ENCODE measurements around the gene ZBTB5.

Gene ZBTB5

DNA sequence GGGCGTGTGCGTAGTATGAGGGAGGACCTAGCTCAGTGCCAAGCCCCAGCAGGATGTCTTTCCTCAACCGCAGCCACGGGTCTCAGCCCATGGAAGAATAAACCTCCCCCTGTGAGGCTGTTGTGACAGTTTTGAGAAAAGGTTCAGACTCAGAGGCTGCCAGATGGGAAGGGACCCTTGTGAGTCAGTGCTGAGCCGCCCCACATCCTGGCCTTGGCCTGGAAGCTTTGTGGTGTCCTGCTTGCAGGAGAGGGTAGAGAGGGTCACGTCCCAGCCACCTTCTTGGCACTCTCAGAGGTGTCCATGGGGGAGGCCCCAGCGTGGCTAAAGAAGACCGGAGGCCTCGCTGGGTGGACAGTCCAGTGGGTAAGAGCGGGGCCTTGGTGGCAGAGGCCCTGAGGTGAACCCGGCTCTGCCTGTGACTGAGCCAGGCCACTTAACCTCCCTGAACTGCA is 39.9 kb downstream of the ZBTB5 start:
- DNase-seq (ENCODE audit: low read depth in 3 of 3, low spot score in 1 of 3) = no peak

- no peak for DNase-seq (ENCODE audit: low read depth in 3 of 3, low spot score in 1 of 3)
Observed at GRCh38 chr9:37424686-37425297, 40.5 kb downstream of the ZBTB5 start.

DNA sequence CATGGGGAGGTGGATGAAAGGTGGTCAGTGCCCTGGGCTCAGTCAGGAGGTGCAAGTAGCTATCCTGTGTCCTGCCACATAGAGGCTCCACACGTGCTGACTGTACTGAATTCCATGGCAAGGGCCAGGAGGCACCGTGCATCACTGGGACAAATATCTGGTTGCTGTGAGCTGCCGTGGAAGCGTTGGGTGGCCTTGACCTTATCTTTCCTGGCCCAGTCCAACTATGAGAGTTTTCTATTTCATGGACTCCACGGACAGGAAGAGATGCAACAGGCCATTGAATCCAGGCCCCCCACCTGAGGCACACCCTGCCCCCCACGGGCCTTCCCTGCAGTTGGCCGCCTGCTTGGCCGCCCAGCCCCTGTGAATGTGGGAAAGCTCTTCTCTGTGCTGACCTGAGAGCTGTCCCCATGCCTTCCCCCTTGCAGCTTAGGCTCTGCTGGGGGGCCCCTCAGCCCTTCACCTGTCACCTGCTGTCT is 41.0 kb downstream of the ZBTB5 start:
- no peak for DNase-seq (ENCODE audit: low read depth in 3 of 3, low spot score in 1 of 3)

DNA sequence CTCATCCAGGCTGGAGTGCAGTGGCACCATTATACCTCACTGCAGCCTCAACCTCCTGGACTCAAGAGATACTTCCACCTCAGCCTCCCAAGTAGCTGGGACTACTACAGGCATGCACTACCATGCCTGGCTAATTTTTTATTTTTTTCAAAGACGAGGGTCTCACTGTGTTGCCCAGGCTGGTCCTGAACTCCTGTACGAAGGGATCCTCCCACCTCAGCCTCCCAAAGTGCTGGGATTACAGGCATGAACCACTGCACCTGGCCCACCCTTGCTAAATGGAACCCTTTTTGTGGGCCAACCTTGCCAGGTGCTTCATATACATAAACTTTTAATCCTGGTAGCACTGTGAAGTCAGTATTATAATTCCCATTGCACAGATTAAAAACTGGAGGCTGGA is 41.7 kb downstream of the ZBTB5 start:
- DNase-seq (ENCODE audit: low read depth in 3 of 3, low spot score in 1 of 3) = no peak

DNA sequence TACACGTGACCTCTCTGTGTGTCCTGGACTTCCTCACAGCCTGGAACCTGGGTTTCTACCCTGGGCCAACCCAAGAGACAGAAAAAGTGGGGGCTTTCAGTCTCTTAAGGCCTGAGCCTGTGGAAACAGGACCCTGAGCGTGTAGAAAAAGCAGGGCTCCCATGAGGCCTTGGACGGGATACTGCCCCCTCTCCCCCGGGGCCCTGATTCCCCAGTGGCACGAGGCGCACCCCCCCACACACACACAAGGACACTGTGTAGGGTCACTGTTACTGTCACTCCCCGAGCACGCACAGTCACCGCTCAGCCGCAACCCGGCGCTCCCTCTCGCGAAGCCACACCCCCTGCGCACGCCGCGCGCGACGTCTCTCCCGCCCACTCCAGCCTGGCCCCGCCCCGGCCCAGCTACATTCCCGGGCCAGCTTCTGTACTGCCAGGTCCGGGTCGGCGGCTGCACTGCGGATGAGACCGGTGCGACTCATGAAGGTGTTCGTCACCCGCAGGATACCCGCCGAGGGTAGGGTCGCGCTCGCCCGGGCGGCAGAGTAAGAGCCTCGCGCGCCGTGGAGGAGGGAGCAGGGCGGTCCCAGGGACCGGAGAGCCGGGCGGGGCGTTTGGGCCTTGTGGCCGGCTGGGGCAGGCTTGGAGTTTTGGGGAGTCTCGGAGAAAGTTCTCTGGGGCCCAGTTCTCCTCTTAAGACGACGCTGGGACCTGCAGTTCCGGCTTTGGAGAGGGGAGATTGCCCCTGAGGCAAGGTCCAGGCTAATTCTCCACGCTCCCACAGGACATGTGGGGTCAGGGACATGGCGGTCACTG is 42.8 kb downstream of the ZBTB5 start, which contains the start of gene GRHPR:
GRHPR (plus strand) TSS at position 408 of the 816 bp plus-strand sequence; CDS start at position 463, 55 bp downstream.
- peak; percentile 63 to 86 (median 74) for DNase-seq (ENCODE audit: low read depth in 3 of 3, low spot score in 1 of 3)

GRCh38 chr9:37421914-37422288 is 43.3 kb downstream of the ZBTB5 start:
- no peak for DNase-seq (ENCODE audit: low read depth in 3 of 3, low spot score in 1 of 3)

GRCh38 chr9:37420271-37421215 is 44.7 kb downstream of the ZBTB5 start:
- DNase-seq (ENCODE audit: low read depth in 3 of 3, low spot score in 1 of 3) = no peak

DNA sequence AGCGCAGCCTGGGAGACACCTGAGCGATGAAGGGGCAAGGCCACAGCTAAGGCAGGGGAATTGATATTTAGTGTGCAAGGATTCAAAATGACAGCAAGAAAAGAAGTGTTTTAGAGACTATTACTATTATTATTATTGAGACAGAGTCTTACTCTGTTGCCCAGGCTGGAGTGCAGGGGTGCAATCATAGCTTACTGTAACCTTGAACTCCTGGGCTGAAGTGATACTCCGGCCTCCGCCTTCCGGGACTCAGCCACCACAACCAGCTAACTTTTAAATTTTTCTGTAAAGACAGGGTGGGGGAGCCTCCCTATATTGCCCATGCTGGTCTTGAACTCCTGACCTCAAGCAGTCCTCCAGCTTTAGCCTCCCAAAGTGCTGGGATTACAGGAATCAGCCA is 46.0 kb downstream of the ZBTB5 start:
- no peak for DNase-seq (ENCODE audit: low read depth in 3 of 3, low spot score in 1 of 3)

DNA sequence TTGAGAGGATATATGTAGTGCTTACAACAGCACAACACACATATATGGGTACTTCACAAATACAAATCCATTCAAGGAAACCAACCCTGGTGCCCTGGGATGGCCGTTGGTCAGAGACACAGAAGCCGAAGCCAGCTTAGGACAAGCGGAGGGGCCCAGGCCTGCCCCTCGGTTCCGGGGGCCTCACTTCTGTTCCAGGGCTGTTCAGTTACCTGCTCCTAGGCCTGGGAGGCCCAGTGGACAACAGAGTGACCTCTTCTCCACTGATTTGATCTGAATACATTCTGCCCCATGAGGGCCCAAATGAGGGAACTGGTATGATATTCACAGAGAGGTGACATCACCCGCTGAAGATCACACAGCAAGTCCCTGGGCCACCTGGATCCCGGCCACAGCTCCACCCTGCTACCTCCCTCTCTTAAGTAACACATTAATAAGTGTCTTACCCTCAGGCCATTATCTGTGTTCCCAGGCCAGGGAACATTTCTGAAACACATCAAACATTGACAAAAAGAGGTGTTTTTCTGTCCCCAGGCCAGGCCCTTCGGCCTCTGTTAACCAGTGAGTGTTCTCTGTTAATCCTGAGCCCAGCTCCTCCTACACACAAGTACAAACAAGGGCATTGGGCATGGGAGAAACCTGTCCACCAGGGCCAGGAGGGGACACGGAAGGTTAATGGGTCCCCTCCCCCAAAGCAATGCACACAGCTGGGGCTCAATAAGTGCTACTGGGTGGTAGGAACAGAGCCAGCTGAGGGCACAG is 47.2 kb downstream of the ZBTB5 start:
- DNase-seq (ENCODE audit: low read depth in 3 of 3, low spot score in 1 of 3) = no peak

GRCh38 chr9:37417252-37417803 is 47.9 kb downstream of the ZBTB5 start:
- no peak for DNase-seq (ENCODE audit: low read depth in 3 of 3, low spot score in 1 of 3)

DNA sequence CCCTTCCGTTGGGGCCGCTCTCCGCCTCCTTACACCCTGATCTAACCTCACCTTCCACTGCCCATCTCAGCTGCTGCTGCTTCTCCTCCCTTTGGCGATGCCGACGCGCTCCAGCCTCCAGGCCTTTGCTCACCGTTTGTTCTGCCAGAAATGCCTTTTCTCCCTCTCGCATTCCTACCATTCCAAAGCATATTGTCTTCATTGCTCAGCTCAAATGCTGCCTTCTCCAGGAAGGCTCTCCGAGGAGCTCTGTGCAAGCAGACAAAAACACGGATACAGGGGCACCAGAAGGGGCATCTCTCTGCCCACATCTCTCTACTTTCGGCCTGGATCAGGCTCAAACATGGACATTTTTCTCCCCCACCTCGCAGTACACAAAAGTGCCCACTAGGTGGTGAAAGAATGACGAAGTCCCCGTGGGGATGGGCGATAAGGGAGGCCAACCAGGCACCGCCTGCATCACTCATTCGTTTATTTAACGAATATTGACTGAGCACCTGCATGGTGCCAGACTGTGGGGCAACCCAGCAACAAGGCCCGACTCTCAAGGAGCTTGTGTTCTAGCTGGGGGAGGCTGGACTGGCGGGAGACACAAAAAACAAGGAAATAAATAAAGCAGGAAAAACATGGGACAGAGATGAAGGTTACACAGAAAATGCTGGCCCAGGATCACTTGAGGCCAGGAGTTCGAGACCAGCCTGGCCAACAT is 50.1 kb downstream of the ZBTB5 start:
- peak; percentile 22 to 56 (median 52) for DNase-seq (ENCODE audit: low read depth in 3 of 3, low spot score in 1 of 3)

DNA sequence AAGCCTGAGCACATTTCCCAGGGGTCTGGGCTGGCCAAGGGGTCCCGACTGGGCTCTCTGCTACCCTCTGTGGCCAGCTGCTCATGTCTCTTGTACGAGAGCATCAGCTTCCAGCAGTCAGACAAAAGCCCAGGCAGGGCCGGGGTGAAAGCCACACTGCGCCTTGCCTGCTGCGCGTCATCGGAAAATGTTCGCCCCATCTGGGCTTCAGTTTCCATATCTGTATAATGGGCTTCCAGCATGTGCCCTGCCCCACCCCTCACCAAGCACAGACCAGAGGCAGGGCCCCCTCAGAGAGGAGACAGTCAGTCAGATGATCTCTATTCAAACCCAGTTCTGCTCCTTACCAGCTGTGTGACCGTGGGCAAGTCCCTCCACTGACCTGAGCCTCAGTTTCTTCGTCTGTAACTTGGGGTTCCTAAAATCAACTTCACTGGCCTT is 50.7 kb downstream of the ZBTB5 start:
- no peak for DNase-seq (ENCODE audit: low read depth in 3 of 3, low spot score in 1 of 3)

DNA sequence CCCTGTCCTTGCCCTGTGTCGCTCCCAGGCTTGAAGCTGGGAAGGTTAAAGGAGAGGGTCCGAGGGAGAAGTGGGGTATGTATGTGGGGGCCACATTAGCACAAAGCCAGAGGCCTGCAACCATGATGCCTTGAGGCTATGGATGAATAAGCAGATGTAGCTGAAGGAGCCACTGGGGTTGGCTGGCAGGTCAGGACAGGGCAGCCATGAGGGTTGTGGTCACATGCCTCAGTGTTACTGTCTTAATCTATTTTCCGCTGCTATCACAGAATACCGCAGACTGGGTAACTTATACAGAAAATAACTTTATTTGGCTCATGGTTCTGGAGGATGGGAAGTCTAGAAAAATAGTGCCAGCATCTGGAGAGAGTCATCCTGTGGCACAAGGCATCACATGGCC is 51.9 kb downstream of the ZBTB5 start:
- DNase-seq (ENCODE audit: low read depth in 3 of 3, low spot score in 1 of 3) = no peak

DNA sequence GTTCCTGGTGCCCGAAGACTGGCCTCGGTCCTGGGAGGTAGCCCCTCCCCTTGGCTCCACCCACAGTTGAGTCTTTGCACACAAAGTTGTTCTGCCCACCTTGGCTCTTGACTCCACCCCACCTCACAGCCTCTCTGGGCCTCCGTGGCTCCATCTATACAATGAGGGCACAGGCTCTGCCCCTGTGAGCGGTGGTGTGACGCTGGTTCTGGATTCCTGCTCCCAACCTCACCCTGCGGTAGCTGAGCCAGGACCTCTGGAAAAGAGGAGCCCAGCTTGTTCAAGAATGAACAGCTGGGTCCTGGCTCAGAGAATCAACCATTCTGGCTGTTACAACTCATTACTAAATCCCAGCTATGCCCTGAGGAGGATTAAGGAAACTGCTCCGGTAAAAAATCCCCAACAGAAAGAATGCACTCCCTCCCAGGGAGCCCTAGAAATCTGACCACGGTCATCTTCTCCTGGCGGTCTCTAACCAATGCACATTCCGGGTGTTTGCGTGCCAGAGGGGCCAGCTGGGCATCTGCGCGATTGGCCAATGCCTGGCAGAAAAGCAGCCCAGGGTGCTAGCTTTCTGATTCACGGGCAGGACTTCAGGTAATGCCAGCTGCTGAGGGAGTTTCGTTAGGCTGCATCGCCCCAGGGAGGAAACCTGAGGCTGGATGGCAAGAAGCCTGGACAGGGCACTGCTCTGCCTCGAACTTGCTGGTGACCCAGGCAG is 52.7 kb downstream of the ZBTB5 start:
- DNase-seq (ENCODE audit: low read depth in 3 of 3, low spot score in 1 of 3) = no peak

GRCh38 chr9:37410969-37411785 is 54.1 kb downstream of the ZBTB5 start:
- DNase-seq (ENCODE audit: low read depth in 3 of 3, low spot score in 1 of 3) = no peak

DNA sequence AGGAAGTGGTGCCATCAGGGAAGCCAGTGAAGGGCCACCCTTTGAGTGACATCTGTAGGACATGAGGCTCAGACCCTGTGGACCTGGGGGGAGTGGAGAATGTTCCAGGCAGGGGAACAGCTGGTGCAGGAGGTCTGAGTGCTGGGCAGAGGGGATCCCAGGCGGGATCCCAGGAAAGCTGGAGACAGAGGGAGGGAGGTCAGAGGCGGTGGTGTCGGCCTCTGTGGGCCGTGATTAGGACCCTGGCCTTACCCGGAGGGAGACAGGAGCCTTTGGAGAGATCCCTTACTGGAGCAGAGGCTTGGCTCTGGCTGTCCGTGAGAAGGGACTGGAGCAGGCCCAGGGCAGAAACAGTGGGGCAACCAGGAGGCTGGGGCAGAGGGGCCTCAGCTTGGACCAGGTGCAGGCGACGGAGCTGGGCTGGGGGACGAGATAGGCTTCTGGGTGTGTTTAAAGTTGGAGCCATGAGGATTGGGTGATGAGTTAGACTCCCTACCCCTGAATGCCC is 54.8 kb downstream of the ZBTB5 start:
- no peak for DNase-seq (ENCODE audit: low read depth in 3 of 3, low spot score in 1 of 3)

DNA sequence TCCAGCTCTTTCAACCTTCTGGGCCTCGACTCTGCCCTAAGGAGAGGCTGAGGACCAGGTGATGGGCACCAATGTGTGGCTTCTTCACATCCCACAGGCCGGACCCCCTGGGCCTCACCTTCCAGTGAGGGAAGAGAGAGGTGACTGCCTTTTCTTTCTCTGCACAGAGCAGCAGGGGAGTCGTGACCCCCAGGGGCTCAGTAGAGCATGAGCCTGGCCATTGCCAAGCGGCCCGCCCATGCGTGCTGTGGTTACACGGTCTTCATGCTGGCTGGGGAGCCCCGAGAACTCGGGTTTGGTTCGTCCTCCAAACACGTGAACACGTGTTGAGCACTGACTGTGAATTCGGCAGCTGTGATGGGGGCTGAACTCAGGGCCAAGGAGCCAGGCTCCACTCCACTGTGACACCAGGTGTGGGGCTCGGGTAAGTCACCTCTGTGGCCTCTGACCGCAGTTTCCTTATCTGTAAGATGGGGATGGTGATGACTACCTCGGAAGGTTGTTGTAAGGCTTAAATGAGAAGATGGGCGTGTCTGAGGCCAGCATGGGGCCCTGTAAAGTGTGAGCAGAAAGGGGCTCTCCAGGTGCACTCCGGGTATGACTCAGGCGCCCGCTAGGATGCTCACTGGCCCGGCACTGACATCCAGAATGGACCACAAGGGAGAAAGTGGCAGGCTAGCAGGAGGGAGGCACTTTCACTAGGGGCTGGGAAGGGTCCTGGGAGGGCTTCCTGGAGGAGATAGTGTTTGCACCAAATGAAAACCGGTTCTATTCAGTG is 56.1 kb downstream of the ZBTB5 start:
- DNase-seq (ENCODE audit: low read depth in 3 of 3, low spot score in 1 of 3) = peak; percentile 22 to 32 (median 28)
